ENCODE data around the gene COMMD10.
"Not testable (repeated sequence)": the region's sequence is repeated elsewhere in the genome, so short reads cannot be mapped to it uniquely, and the experiment has no call there.

The COMMD10 gene

GRCh38 chr5:116084871-116085715 is at the start of gene COMMD10:
TSS of gene COMMD10 (plus strand) at chr5:116085025.
- peak; percentile 61 to 72 (median 66) for DNase-seq (ENCODE audit: low read depth in 3 of 3)

GRCh38 chr5:116035123-116035522 is 49.7 kb upstream of the COMMD10 start:
- DNase-seq (ENCODE audit: low read depth in 3 of 3): no peak

- DNase-seq (ENCODE audit: low read depth in 3 of 3): no peak
Observed at GRCh38 chr5:116037236-116037822, 47.5 kb upstream of the COMMD10 start.

GRCh38 chr5:116038817-116039216 is 46.0 kb upstream of the COMMD10 start:
- DNase-seq (ENCODE audit: low read depth in 3 of 3): no peak

GRCh38 chr5:116042375-116042774 is 42.5 kb upstream of the COMMD10 start:
- DNase-seq (ENCODE audit: low read depth in 3 of 3): no peak

- DNase-seq (ENCODE audit: low read depth in 3 of 3): no peak
Observed at GRCh38 chr5:116044073-116044472, 40.8 kb upstream of the COMMD10 start.

GRCh38 chr5:116045821-116046220 is 39.0 kb upstream of the COMMD10 start:
- no peak for DNase-seq (ENCODE audit: low read depth in 3 of 3)

GRCh38 chr5:116046261-116046660 is 38.6 kb upstream of the COMMD10 start:
- no peak for DNase-seq (ENCODE audit: low read depth in 3 of 3)

- DNase-seq (ENCODE audit: low read depth in 3 of 3): no peak
Observed at GRCh38 chr5:116046823-116047222, 38.0 kb upstream of the COMMD10 start.

GRCh38 chr5:116058346-116058936 is 26.4 kb upstream of the COMMD10 start:
- DNase-seq (ENCODE audit: low read depth in 3 of 3): no peak

- no peak for DNase-seq (ENCODE audit: low read depth in 3 of 3)
Observed at GRCh38 chr5:116062352-116062751, 22.5 kb upstream of the COMMD10 start.

- no peak for DNase-seq (ENCODE audit: low read depth in 3 of 3)
Observed at GRCh38 chr5:116063950-116064349, 20.9 kb upstream of the COMMD10 start.

GRCh38 chr5:116068028-116068632 is 16.7 kb upstream of the COMMD10 start:
- DNase-seq (ENCODE audit: low read depth in 3 of 3): peak in 1 of 3 experiments; percentile 44

- no peak for DNase-seq (ENCODE audit: low read depth in 3 of 3)
Observed at GRCh38 chr5:116071211-116071610, 13.6 kb upstream of the COMMD10 start.

GRCh38 chr5:116075191-116075831 is 9.5 kb upstream of the COMMD10 start:
- DNase-seq (ENCODE audit: low read depth in 3 of 3): no peak

GRCh38 chr5:116076496-116076895 is 8.3 kb upstream of the COMMD10 start:
- DNase-seq (ENCODE audit: low read depth in 3 of 3): no peak

GRCh38 chr5:116078199-116078598 is 6.6 kb upstream of the COMMD10 start:
- no peak for DNase-seq (ENCODE audit: low read depth in 3 of 3)

- no peak for DNase-seq (ENCODE audit: low read depth in 3 of 3)
Observed at GRCh38 chr5:116084287-116084691, 536 bp upstream of the COMMD10 start.

GRCh38 chr5:116086309-116086708 is 1.5 kb downstream of the COMMD10 start:
- not testable (repeated sequence) for DNase-seq (ENCODE audit: low read depth in 3 of 3)

GRCh38 chr5:116088062-116088461 is 3.2 kb downstream of the COMMD10 start:
- no peak for DNase-seq (ENCODE audit: low read depth in 3 of 3)

- no peak for DNase-seq (ENCODE audit: low read depth in 3 of 3)
Observed at GRCh38 chr5:116090302-116090701, 5.5 kb downstream of the COMMD10 start.

- DNase-seq (ENCODE audit: low read depth in 3 of 3): no peak
Observed at GRCh38 chr5:116091416-116091815, 6.6 kb downstream of the COMMD10 start.
